GM18499 (cell line): ENCODE measurements around the gene SMIM26.
"Not testable (repeated sequence)": the region's sequence is repeated elsewhere in the genome, so short reads cannot be mapped to it uniquely, and the experiment has no call there.

Experiments used
- ATAC-seq: cut with Tn5 transposase; IDR thresholded peaks from one replicate; pipeline ENCODE4 v1.9.1; 2021; ENCODE audit warnings: moderate number of reproducible peaks; ENCODE audit not compliant: insufficient read depth, unreplicated experiment

Gene SMIM26

DNA sequence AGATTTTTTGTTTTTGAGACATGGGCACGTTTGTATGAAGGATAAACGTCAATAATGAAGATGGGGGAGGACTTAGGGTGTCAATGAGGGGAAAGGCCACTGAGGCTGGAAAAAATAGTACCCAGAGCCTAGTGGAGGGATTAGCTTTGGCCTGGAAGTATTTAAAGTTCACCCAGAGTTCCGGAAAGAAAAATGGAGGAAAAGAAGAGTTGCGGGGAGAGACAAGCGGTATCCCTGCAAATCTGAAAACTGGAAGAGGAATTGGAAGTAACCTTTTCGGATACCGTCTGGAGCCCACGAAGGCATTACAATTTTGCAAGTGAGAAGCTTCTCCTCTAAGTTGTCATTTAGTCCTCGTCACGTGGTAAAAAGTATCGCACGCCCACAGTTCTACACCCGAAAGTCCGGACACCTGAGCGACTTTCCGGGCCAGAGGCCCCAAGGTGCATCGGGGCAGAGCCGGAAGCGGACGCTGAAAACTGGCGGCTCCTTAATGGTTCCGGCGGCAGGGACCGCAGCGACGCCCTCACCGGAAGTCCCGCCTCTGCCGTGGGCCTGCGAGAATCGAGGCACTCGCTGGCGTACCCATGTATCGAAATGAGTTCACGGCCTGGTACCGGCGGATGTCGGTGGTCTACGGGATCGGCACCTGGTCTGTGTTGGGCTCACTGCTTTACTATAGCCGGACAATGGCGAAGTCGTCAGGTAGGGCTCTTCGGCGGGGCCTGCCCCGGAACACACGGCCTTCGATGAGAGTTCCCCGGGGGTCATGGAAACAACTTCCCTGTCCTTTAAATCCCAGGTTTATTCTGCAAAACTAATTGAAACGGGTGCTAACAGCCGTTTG lies at the start of gene SMIM26:
TSS of gene SMIM26 (plus strand) at position 541 of the 847 bp plus-strand sequence. CDS start at position 588, 47 bp downstream.
- ATAC-seq, result peak; percentile 89

DNA sequence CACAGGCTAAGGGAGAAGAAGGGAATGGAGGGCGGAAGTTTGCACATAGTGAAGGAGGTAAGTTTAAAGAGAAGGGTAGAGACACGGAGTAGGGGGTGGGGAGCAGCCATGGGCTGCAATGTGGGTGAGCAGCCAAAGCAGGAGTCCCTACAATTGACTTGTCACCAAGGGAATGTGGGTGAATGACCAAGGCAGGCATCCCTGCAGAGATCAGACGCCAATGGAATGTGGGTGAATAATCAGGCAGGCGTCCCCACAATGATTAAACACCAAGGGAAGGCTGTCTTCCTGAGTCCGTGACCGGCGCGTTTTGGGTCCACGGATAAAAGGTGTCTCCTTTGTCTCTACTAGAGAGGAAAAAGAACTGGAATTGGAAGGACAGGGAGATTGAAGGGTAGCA lies 45.2 kb upstream of the SMIM26 start:
- not testable (repeated sequence) for ATAC-seq

DNA sequence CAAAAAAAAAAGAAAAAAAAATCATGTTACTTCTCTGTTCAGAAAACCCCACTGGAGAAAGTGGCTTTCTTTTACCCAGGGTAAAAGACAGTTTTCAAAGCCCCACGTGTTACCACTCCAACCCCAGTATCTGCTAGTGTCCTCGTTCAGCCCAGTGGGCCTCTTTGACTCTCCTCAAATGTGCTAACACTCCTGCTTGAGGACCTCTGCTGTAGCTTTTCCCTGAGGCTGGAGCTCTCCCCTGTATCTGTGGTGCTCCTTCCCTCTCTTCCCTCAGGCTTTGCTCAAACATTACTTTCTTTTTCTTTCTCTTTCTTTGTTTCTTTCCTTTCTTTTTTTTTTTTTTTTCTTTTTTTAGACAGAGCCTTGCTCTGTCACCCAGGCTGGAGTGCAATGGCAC lies 44.2 kb upstream of the SMIM26 start:
- ATAC-seq, result no peak

DNA sequence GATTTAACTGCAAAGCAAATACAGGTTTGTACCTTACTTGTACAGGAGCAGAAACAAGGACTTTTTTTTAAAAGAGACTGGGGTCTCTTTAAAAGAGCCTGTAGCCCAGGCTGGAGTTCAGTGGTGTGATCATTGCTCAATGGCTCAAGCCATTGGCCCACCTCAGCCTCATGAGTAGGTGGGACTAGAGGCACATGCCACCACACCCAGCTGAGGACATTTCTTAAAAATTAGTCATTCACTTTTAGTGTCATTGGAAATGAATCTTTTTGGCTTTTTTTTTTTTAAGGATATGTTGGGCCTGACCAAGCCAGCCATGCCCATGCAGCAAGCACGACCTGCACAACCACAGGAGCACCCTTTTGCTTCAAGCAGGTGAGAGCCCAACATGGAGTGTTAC lies 42.6 kb upstream of the SMIM26 start:
- ATAC-seq, result no peak

- ATAC-seq, result not testable (repeated sequence)
Observed at GRCh38 chr20:18526761-18527160, 40.5 kb upstream of the SMIM26 start.

DNA sequence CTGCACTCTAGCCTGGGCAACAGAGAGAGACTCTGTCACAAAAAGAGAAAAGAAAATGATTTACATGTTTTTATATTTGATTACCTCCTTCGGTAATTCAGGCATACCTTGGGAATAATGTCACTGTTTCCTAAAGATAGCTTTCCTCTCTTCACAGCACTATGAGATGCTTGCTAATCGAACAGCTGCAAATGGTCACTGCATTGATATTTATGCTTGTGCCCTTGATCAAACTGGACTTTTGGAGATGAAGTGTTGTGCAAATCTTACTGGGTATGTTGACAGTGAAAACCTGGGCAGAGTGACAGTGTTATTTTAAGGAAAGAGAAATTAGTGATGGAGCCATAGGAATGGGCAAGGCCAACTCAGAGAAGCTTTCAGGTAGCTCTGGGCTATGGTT lies 39.9 kb upstream of the SMIM26 start:
- ATAC-seq, result no peak

- no peak for ATAC-seq
Observed at GRCh38 chr20:18527836-18528235, 39.4 kb upstream of the SMIM26 start.

DNA sequence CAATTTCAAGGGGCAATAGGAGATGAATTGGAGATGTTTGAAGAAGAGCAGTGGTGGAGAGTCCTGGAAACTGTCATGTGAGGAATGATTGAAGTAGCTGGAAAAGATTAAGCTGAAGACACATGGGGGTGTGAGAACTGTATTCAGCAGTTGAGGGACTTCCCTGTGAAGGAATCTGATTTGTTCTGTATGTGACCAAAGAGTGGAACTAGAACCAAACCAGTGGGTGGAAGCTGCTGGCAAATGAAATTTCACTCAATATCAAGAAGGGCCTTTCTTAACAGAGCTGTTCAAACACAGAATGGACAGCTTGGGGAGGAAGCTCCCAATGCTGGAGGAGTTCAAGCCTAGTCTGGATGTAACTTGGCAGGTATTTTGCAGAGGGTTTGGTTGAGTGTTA lies 38.2 kb upstream of the SMIM26 start:
- ATAC-seq, result no peak

DNA sequence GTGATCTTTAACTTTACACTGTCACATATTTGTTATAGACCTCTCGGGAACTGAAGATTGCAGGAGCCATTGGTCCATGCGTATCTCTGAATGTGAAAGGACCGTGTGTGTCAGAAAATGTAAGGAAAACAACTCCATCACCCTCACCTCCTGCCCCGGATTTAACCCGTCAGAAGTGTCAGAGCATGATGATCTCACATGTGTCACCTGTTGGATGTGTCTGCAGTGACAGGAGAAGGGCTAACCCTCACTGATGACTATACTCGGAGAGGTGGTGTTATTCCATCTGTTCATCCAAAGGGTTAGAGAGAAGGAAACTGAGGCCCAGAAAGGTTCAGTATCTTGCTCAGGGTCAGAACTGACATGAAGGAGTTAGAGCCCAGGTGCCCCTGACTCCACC lies 34.6 kb upstream of the SMIM26 start:
- ATAC-seq, result no peak

GRCh38 chr20:18533491-18533890 lies 33.7 kb upstream of the SMIM26 start:
- no peak for ATAC-seq

DNA sequence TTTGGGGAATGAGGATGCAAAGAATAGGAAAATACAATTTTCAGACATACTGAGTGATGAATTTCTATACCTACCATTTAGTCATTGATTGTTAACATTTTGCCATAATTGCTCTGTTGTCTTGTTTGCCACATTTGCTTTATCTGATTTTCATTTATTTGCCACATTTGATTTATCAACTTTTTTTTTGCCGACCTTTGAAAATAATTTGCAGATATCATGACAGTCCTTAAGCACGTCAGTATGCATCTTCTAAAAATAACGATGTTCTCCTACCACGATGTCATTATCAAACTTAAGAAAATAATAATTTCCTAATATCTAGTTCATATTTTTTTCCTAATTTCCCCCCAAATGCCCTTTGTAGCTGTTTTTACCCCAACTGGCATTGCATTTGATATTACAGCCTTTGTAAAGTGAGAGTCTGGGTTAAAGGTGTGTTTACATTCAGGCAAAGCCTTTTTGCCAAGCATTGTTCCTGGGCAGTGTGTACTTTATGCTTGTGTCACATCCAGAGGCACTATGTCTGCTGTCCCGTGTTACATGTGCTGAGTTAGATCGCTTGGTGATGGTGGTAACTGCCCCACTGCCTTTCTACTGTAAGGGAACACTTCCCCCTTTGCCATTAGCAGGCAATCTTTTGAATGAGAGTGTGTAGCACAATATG lies 33.1 kb upstream of the SMIM26 start:
- no peak for ATAC-seq

DNA sequence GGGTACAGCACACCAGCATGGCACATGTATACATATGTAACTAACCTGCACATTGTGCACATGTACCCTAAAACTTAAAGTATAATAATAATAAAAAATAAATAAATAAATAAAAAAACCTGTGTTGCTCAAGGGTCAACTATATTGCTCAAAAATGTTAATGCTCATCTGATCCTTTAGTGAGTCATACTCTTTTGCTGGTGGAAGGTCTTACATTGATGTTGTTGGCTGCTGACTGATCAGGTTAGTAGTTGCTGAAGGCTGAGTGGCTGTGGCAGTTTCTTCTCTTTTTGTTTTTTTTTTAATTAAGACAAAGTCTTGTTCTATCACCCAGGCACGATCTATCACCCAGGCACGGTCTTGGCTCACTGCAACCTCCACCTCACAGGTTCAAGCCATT lies 29.6 kb upstream of the SMIM26 start:
- ATAC-seq, result no peak

GRCh38 chr20:18541741-18542140 lies 25.5 kb upstream of the SMIM26 start:
- ATAC-seq, result no peak

GRCh38 chr20:18543216-18543615 lies 24.0 kb upstream of the SMIM26 start:
- ATAC-seq, result no peak

- ATAC-seq, result no peak
Observed at GRCh38 chr20:18543932-18544331, 23.3 kb upstream of the SMIM26 start.

- no peak for ATAC-seq
Observed at GRCh38 chr20:18545566-18545965, 21.7 kb upstream of the SMIM26 start.

DNA sequence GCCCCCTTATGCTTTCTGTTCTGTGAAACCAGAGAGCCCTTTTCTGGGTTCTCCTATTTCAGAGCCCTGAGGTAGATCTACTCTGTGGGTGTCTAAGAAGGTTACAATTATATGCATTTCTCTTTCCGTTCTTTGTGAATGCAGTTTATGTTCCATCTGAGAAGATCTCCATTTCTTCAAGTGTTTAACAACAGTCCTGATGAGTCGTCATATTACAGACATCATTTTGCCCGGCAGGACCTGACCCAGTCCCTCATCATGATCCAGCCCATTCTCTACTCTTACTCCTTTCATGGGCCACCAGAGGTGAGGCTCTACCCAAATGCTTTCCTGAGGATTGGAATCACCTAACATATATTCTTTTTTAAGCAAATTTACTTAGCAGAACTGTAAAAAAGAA lies 18.8 kb upstream of the SMIM26 start:
- ATAC-seq, result no peak

DNA sequence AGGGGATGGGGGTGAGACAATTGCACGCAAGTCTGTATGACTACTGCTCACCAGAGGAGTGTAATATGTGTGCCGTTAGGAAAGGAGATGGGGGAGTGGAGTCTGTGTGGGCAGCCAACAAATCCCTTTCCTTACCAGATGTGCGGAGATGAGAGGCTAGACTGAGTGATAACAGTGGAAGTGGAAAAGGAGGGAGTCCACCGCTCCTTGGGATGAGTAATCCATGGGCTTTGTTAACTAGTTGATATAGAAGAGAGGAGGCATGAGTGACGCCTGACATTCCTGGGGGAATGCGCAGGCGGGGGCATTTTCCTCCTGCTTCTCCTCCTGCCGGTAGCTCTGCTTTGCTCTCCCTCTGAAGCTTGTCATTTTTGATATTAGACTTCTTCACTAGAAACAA lies 13.5 kb upstream of the SMIM26 start:
- ATAC-seq, result no peak

DNA sequence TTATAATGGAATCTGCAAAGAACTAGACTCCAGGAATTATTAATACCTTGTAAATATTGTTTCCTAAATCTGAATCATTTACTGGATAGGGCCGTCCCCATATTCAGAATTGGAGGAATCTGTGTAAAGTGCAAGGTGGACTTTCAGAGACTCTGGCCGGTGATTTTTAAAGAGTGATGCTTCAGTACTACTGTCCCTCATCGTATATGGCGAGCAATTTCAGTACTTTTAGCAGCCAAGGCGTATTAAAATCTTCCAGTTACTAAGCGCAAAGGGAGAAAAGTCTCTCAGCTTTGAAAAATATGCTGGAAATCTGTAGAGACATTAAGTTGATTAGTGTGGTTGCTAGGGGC lies 483 bp downstream of the SMIM26 start:
- no peak for ATAC-seq

DNA sequence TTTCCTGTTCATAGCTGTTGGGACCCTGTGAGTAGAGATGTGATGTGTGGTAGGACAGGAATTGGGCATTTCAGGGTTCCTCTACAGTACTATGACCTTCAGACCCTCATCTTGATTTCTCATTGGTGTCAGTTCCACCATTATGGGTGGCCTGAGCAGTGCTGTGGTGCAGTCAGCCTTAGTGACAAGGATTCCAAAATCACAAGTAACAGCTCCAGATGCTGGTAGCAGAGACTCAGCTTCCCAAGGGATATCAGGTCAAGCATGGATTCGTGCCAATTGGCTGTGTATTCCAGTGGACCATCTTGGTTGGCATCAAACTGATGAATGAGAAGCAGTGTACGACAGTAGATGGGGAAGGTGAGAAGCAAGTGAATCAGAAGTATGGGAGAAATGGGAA lies 3.8 kb downstream of the SMIM26 start:
- ATAC-seq, result no peak

- ATAC-seq, result no peak
Observed at GRCh38 chr20:18571578-18571977, 4.3 kb downstream of the SMIM26 start.

DNA sequence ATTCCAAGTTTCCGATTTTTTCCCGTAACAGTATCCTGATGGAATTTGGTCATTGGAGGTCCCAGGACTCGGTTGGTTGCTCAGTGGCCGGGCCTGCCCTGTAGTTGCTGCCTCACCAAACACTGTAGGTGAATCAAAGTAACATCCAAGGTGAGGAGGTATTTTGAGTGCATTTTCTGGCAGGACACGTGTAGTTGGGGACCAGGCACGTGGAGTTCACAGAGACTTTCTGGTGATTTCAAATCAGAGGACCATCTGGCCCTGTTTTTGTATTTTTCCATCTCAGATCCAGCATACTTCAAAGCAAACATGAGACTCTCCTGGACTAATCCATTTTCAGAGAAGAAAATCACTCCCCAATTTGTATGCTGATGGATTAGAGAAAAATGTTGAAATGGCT lies 10.7 kb downstream of the SMIM26 start:
- no peak for ATAC-seq
